ENCODE results near the gene C5orf47. TPM values are rescaled to one million over a fixed set of nuclear protein-coding genes. Genes with fewer than 3 reads are reported as not detected.

C5orf47 gene, protein sequence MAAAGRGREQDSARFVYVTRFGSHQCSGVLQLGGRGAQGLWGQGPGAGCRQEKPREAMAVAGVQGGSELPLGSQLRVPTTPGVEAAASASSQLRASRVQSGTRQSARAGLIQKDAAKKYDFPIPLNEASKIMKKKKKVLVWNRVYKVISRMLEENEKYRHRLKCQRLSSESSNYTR
- polyA plus RNA-seq (ENCODE audit: insufficient read length in 4 of 4): under 1 TPM in 3 of 4 donors, not detected in 1; 0.09 to 0.27 (median 0.20) TPM

DNA sequence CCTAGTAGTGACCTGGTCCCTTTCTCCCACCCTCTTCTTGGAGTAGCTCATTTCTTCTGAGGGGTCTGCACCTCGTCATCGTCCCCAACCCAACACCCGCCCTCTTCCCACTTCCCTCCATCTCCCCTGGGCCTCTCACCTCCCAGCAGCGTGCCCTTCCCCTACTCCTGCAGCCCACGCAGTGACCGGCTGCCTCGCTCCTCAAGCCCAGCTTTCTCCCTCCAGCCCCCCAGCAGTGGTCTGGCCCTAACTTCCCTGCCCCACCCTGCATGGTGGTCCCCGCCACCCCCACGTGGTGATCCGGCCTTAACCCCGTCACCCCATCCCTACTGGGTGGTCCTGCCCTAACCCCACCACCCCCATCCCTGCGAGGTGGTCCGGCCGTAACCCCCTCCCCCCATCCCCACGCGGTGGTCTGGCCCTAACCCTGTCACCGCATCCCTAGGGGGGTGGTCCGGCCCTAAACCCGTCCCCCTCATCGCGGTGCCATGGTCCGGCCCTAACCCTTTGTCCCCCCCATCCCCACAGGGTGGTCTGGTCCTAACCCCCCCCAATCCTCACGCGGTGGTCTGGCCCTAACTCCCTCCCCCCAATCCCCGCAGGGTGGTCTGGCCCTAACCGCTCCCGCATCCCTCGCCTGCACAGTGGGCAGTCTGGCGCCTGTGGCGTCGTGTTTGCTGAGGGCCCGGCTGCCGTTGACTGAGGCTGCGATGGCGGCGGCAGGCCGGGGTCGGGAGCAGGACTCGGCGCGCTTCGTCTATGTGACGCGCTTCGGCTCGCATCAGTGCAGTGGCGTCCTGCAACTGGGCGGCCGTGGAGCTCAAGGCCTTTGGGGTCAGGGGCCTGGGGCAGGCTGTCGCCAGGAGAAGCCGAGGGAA, at the start of gene C5orf47:
Gene C5orf47 (plus strand): TSS at position 617 of the 878 bp plus-strand sequence. CDS start 94 bp downstream, at position 711.
- no peak for DNase-seq (ENCODE audit: low read depth in 4 of 4, low spot score in 3 of 4)

GRCh38 chr5:173940269-173940668, 48.7 kb upstream of the C5orf47 start:
- no peak for DNase-seq (ENCODE audit: low read depth in 4 of 4, low spot score in 3 of 4)

- DNase-seq (ENCODE audit: low read depth in 4 of 4, low spot score in 3 of 4): no peak
These were observed 47.9 kb upstream of the C5orf47 start for GRCh38 chr5:173941102-173941501.

GRCh38 chr5:173941758-173942401, 47.1 kb upstream of the C5orf47 start:
- DNase-seq (ENCODE audit: low read depth in 4 of 4, low spot score in 3 of 4): no peak

DNA sequence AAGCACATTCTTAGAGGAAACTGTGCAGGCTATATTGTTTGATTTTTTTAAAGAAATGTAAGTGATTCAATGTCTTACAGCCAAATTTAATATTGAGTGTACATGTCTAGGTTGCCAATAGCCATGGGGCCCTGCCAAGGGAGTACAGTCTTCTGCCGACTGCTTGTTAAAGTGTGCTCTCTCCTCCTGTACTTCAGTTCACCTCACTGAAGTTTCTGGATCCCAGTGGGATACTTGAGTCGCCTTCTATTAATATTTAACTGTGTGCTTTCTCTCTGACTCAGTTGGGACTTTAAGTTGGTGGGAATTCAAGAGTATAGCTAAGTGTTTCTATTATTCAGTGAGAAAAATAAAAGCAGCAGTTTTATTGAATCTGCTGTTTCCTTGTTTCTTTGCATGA, 44.5 kb upstream of the C5orf47 start:
- no peak for DNase-seq (ENCODE audit: low read depth in 4 of 4, low spot score in 3 of 4)

DNA sequence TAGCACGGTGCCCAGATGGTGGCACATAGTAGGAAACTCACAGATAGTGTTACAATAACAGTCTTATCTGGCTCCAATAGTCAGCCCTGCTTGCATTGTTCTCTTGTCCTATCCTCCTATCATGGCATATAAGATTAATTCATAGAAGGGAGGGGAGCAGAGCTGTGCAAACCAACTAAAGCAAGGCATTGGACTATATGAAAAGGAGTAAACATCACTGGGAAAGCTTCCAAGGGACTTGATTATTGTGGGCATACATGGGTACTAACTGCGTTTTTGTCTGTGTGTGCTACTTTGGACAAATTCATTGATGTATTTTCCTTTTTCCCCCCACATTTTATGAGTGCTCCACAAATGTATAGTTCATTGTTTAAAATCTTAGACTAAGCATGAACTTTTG, 43.8 kb upstream of the C5orf47 start:
- no peak for DNase-seq (ENCODE audit: low read depth in 4 of 4, low spot score in 3 of 4)

DNA sequence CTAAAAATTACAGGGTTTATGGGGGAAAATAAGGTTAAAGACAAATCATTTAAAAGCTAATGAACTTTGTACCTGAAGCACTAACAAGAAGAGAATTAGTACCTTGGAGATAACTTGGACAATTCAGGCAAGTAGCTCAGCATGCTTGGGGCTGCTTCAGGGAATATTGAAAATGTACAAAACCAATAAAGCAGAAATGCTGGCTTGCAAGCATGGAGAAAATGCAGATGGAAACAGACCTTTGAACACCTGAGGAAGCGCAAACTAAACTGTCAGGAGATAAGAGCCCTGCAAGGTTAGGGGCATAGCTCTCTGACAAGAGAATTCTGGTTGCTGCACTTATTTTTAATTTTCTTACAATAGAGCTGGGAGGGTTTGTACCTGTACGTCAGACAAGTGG, 42.6 kb upstream of the C5orf47 start:
- no peak for DNase-seq (ENCODE audit: low read depth in 4 of 4, low spot score in 3 of 4)

GRCh38 chr5:173950829-173951228, 38.1 kb upstream of the C5orf47 start:
- no peak for DNase-seq (ENCODE audit: low read depth in 4 of 4, low spot score in 3 of 4)

DNA sequence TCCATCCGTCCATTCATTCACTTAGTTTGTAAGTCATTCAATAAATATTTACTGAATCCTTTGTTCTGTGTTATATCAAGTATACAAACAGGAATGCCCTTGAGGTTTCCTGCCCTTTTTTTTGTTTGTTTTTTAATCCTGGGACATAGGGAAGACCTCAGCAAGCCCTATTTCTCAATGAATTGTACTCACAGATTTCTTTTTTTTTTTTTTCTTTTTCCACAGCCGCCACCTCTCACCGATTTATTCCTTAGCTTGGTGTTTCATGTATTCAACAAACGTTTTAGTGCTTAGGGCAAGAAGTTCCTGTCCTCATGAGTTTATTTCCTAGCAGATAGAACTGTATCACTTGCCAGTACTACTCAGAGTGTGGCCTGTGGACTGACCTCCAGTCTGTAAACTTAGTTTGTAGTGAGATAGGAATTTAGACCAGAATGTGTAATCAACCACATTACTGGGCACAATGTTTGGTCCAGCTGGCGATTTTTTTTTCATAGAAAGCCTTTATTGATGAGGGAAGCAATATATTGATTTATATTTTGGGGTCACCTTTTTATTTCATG, 35.4 kb upstream of the C5orf47 start:
- DNase-seq (ENCODE audit: low read depth in 4 of 4, low spot score in 3 of 4): no peak

DNA sequence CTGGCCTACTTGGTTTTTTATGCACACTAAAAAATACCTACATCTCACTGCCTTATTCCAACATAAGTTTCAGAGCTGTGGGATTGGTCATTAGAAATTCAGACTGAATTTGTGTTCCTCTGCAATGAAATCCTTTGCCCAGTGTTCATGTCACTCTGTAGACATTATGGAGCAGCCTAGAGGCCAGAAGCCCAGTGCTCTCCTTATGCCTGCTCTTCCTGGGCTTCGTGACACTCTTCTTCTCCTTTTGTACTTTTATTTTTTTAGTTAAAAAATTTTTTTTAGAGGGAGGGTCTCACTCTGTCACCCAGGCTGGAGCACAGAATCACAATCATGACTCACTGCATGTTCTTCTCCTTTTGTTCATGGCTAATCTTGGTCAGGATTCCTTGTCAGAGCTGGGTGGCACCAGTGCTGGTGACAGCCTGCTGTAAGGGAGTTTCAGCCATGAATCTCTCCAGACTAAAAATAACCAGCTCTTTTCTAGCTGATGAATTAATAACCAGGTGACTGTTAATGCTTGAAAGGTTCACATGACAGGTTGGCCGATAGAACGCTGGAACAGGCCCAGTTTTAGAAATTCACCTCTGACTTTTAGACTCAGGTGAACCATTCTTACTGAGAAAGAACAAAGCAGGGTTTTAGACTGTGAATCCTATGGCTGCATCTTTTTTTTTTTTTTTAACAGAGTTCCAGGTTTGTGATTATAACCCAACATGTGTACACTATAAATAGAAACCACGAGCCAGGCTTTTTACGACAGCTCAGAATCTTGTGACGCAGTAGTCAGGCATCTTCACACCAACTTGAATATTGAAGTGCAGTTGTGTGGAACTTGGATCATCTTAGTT, 34.1 kb upstream of the C5orf47 start:
- DNase-seq (ENCODE audit: low read depth in 4 of 4, low spot score in 3 of 4): peak in 1 of 4 donors; percentile 36

GRCh38 chr5:173960986-173961385, 28.0 kb upstream of the C5orf47 start:
- DNase-seq (ENCODE audit: low read depth in 4 of 4, low spot score in 3 of 4): no peak

- DNase-seq (ENCODE audit: low read depth in 4 of 4, low spot score in 3 of 4): no peak
These were observed 27.6 kb upstream of the C5orf47 start for GRCh38 chr5:173961418-173961817.

- no peak for DNase-seq (ENCODE audit: low read depth in 4 of 4, low spot score in 3 of 4)
These were observed 26.5 kb upstream of the C5orf47 start for GRCh38 chr5:173962436-173962972.

- no peak for DNase-seq (ENCODE audit: low read depth in 4 of 4, low spot score in 3 of 4)
These were observed 25.7 kb upstream of the C5orf47 start for GRCh38 chr5:173963182-173963838.

DNA sequence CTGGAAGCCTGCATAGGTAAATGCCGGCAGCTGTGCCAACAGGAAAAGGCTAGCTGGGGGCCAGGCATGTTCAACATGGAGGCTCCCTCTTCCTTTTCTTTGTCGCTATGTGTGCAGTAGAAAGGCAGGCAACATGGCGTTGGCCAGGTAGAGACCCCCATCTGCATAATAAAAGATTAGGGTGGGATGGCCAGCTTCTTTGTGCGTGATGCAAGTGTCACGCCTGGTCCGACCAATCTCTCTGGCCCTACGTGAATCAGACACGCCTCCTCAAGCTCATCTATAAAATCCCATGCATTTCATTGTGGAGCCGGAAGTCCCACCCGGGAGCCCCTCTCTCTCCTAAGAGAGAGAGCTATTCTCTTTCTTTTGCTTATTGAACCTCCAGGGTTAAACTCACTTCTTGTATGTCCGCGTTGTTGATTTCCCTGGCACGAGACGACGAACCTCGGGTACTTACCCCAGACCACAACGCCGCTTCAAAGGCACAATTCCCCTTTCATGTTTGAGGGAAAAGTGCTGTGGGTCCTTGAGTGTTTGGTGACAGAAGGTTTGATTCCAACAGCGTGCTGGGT, 25.0 kb upstream of the C5orf47 start:
- DNase-seq (ENCODE audit: low read depth in 4 of 4, low spot score in 3 of 4): no peak

DNA sequence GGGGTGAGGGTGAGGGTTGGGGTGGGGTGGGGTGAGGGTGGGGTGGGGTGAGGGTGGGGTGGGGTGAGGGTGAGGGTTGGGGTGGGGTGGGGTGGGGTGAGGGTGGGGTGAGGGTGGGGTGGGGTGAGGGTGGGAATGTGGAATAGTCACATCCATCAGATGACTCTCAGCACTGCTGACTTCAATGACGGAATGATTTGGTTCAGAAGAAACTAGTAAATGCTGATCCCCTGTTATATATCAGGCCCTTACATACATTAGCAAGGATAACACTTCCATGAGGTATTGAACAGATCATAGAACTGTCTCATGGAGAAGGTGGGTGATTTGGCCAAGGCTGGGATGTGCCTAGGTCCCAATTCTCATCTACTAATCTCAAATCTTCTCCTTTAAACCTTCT, 24.5 kb upstream of the C5orf47 start:
- DNase-seq (ENCODE audit: low read depth in 4 of 4, low spot score in 3 of 4): no peak

- no peak for DNase-seq (ENCODE audit: low read depth in 4 of 4, low spot score in 3 of 4)
These were observed 21.7 kb upstream of the C5orf47 start for GRCh38 chr5:173967241-173967640.

DNA sequence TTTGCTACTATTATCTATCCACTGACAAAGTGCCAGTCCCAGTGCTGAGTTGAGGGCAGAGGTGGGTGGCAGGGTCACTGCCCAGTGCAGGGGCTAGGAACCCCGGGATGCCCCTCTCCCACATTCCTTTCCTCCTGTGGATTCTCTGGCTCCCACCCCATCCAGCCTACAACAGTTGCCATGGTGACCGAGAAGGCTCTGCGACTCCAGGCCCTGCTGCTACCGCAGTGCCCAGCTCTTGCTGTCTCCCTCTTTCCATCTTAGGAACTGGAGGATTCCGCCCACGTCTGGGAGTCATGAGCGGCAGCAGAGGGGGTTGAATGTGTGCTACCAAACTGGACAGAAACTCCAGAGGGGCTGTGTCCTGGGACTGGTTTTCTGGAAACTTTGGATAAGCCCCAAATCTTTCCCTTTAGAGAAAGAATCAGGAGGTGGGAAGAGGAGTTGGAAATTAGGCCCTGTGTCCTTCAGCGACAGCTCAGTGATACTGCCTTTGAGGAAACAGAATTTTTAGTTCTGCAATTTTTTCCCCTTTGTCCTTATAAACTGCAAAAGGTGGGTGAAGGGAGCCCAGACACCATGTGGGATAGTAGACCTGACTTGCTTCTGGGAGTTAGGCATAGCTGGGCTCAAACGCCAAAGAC, 20.7 kb upstream of the C5orf47 start:
- DNase-seq (ENCODE audit: low read depth in 4 of 4, low spot score in 3 of 4): no peak
